ENCODE data around the gene PPP6R3.
A peak's percentile ranks its signal among the peaks of the same experiment; 100 is the strongest.
"Not testable (repeated sequence)": the region's sequence is repeated elsewhere in the genome, so short reads cannot be mapped to it uniquely, and the experiment has no call there.

The PPP6R3 gene

DNA sequence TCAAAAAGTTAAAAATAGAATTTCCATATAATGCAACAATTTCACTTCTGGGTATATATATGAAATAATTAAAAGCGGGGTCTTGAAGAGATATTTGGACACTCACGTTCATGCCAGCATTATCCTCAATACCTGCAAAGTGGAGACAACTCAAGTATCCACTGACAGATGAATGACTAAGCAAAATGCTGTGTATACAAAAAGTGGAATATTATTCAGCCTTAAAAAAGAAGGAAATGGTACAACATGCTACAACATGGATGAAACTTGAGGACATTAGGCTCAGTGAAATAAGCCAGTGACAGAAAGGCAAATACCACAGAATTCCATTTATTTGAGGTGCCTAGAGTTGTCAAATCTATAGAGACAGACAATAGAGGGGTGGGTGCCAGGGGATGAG is 161.3 kb downstream of the PPP6R3 start:
- no peak for DNase-seq

- not testable (repeated sequence) for DNase-seq
These were observed 163.2 kb downstream of the PPP6R3 start for GRCh38 chr11:68623706-68624105.

- DNase-seq = not testable (repeated sequence)
These were observed 164.5 kb downstream of the PPP6R3 start for GRCh38 chr11:68625069-68625468.

GRCh38 chr11:68626236-68626635 is 165.7 kb downstream of the PPP6R3 start:
- DNase-seq = not testable (repeated sequence)

DNA sequence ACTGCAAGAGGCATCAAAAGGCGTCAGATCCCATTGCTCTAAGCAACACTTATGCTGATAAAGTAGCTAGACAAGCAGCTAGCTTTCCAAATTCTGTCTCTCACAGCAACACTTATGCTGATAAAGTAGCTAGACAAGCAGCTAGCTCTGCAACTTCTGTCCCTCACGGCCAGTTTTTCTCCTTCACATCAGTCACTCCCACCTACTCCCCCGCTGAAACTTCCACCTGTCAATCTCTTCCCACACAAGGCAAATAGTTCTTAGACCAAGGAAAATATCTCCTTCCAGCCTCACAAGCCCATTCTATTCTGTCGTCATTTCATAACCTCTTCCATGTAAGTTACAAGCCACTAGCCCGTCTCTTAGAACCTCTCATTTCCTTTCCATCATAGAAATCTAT is 168.3 kb downstream of the PPP6R3 start:
- not testable (repeated sequence) for DNase-seq

DNA sequence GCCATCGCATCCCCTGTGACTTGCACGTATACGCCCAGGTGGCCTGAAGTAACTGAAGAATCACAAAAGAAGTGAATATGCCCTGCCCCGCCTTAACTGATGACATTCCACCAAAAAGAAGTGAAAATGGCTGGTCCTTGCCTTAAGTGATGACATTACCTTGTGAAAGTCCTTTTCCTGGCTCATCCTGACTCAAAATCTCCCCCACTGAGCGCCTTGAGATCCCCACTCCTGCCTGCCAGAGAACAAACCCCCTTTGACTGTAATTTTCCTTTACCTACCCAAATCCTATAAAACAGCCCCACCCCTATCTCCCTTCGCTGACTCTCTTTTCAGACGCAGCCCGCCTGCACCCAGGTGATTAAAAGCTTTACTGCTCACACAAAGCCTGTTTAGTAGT is 171.8 kb downstream of the PPP6R3 start:
- not testable (repeated sequence) for DNase-seq

GRCh38 chr11:68632802-68633201 is 172.2 kb downstream of the PPP6R3 start:
- peak; percentile 17 for DNase-seq

- DNase-seq = not testable (repeated sequence)
These were observed 174.1 kb downstream of the PPP6R3 start for GRCh38 chr11:68634606-68635005.

DNA sequence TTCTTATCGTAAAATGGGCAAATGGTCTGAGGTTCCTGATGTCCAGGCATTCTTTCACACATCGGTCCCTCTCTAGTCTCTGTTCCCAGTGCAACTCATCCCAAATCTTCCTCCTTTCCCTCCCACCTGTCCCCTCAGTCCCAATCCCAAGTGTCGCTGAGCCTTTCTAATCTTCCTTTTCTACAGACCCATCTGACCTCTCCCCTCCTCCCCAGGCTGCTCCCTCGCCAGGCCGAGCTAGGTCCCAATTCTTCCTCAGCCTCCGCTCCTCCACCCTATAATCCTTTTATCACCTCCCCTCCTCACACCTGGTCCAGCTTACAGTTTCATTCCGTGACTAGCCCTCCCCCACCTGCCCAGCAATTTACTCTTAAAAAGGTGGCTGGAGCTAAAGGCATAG is 174.6 kb downstream of the PPP6R3 start:
- not testable (repeated sequence) for DNase-seq

GRCh38 chr11:68635883-68636282 is 175.3 kb downstream of the PPP6R3 start:
- DNase-seq = not testable (repeated sequence)

DNA sequence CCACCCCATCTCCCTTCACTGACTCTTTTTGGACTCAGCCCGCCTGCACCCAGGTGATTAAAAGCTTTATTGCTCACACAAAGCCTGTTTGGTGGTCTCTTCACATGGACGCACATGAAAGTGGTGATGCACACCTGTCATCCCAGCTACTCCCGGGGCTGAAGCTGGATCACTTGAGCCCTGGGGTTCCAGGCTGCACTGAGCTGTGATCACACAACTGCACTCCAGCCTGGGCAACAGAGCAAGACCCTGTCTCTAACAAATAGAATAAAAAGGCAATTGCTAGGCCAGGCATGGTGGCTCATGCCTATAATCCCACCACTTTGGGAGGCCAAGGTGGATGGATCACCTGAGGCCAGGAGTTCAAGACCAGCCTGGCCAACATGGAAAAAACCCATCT is 178.8 kb downstream of the PPP6R3 start:
- not testable (repeated sequence) for DNase-seq

DNA sequence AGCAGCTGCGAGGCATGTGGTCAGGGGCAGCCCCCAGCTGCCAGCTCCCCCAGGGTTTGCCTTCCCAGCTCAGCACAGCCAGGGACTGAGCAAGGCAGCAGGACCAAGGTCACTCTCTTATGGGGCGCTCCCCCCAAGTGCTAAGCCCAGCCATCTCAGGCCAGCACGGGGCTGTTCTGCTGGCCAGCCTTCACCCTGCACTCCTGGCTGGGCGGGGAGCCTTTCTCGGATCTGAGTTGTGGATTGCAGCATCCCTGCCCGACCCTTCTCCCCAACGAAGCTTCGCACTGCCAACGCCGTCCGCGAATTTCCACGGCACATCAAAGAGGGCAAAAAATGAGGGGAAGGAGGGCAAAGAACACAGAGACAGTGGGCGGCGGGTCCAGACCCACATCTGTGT is 181.3 kb downstream of the PPP6R3 start:
- DNase-seq = no peak

GRCh38 chr11:68643585-68643984 is 183.0 kb downstream of the PPP6R3 start:
- no peak for DNase-seq

- DNase-seq = no peak
These were observed 186.3 kb downstream of the PPP6R3 start for GRCh38 chr11:68646832-68647231.

- no peak for DNase-seq
These were observed 189.5 kb downstream of the PPP6R3 start for GRCh38 chr11:68649851-68650555.

DNA sequence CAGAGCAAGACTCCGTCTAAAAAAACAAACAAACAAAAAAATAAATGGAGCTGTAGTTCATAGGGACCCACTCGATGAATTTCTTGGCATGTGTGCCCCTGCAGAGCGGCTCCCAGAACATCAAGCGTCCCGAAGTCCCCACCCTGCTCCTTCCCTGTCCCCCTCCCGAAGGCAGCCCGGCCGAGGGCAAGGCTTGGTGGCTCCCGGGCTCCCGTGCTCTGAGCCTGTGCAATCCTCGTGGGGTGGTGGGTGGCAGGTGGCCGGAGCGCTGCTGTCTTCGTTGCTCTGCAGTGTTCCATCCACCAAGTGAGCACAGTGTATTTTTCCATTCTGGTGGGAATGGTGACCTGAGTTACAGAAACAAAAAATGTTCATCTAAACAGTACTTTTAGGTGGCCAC is 190.2 kb downstream of the PPP6R3 start:
- DNase-seq = no peak

- no peak for DNase-seq
These were observed 190.8 kb downstream of the PPP6R3 start for GRCh38 chr11:68651208-68651984.

DNA sequence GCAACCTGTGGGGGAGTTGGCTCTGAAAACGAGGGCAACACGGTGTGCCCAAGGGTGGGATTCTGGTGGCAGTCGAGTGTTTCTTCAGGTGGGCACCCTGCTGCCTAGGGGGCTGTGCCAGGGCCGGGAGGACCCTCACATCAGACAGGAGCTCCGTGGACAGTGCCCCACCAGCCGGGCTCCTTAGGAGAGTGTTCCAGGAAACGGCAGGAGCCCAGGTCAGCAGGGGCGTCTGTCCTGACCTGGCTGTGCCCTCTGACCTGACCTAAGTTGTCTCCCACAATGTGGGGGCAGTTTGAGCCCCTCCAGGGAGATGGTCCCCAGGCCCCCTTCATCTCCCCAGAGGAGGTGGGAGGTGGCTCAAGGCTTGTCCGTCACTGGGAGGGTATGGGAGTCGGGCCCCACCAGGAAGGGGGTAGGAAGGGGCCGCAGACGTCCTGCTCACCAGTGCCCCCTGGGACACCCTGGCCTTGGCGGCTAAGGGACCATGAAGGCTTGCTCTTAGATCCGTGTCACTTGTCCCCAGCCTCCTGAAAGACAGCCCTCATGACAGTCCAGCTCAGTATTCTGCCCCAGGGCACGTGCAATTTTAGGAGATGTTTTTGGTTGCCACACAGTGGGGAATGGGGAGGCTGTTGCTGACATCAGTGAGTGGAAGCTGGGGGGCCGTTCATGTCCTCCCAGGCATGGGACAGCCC is 191.6 kb downstream of the PPP6R3 start:
- DNase-seq = no peak

DNA sequence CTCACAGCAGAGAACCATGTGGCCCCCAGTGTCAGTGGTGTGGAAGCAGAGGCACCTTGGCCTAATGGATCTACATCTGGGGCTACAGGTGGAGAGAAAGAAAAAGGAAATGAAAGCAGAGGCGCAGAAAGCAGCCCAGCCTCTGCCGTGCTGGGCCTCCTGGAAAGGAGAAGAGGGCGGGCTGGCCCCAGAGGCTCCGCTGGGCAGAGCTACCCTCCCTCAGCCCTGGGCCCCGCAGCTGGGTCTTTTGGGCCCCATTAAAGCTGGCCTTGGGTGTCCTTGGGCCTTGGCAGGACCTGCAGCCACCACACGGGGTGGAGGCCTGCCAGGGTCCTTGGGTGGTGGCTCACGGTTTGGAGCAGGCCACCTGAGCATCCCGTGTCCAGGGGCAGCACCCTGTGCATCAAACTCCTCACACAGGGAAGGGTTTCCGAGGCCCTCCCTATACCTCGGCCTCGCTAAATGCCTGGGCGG is 192.2 kb downstream of the PPP6R3 start:
- DNase-seq = no peak

DNA sequence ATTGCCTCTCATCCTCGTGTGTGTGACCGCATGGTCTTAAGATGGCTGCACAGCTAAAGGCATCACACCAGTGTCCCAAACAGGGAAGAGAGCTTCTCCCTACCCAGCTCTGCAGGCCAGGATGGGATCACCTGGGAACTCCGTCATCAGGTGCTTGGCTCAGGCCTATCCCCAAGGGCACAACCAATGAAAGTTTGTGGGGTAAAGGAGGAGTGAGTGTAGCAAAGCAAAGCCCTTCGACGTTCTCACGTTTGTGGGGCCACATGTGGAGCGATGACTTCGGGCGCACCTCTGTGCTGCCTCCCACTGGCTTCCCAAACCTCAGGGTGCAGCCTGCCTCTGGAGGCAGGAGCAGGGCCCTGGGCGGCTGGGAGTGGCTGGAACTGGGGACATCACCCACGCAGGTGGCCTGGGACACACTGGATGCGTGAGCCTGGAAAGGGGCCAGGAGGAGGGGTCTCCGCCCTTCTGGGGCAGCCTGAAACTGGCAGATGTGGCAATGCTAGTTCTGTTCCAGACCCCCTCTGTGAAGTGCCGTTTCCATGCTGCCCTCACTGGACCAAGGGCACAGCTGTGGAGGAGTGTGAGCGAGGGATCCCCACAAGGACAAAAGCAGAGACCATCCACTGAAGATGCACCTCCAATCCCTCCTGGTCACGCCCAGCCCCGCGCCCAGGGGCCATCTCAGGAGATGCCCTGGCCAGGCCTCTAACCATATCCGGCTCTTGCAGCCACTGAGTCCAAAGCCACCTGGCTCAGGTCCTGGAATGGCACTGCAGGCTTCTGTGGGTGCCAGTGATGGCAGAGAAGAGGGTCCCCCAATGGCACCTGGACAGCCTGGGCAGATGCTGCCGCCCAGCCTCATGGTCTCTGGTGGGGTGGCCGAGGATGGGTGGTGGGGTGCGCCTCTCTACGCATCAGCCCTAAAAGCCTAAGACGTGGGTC is 193.2 kb downstream of the PPP6R3 start:
- DNase-seq = no peak

DNA sequence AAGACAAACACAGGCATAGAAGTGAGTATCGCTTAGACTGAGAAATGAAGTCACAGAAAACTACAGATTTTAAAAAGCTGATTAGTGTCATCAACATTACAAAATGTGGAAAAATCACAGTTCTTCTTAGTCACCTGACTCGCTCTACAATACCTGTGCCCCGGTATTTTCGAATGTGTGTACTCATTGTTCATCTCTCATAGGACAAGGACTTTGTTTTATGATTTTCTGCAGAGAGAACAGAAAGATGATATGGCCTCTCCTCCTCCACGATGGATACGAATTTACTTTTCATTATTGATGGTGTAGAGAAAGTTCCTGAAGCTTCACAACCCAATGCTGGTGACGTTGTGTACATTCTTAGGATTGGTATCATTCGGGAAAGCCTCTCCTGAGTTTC is 194.4 kb downstream of the PPP6R3 start:
- no peak for DNase-seq

DNA sequence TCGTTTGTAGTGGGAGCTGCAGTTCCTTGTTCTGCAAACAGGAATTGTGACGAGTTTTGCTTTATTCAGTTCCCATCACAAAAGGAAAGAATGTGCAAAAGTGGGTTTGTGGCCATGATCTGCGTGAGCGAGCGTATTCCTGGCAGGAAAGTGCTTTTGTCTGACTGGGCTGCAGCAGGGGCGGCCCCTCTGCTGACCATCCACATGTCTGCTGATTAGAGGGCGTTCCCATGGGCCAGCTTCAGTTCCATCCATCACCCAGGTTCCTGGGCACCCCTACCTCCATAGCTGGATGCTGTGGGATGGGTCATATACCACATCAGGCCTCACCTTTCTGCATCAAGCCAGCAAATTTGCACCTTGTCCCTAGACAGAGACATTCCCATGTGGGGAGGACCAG is 194.9 kb downstream of the PPP6R3 start:
- DNase-seq = no peak
